Left ventricle myocardium inferior (tissue), 1 donor: ENCODE data around the gene CFHR2. TPM values are rescaled to one million over a fixed set of nuclear protein-coding genes. Genes with fewer than 3 reads are reported as not detected.

Experiments used
- DNase-seq: peaks from one replicate; pipeline ENCODE4 v3.0.0-alpha.2; 2020
- H3K27ac ChIP-seq: fragments of 200-600 bp; replicated peaks from 2 replicates; pipeline ENCODE4 v1.8.0; 2021
- H3K27me3 ChIP-seq: fragments of 200-600 bp; 2 replicates; pipeline ENCODE4 v1.8.0; 2021; ENCODE audit warnings: low read depth
- H3K36me3 ChIP-seq: fragments of 200-600 bp; 2 replicates; pipeline ENCODE4 v1.8.0; 2021
- H3K4me1 ChIP-seq: fragments of 200-600 bp; 2 replicates; pipeline ENCODE4 v1.8.0; 2021
- H3K4me3 ChIP-seq: fragments of 200-600 bp; 2 replicates; pipeline ENCODE4 v1.8.0; 2021; ENCODE audit warnings: mild to moderate bottlenecking, moderate library complexity
- H3K9me3 ChIP-seq: fragments of 200-600 bp; replicated peaks from 2 replicates; pipeline ENCODE4 v1.8.0; 2021
- intact Hi-C: fragments of 100-400 bp; cut with micrococcal nuclease; formaldehyde crosslinking; loops from one replicate; pipeline ENCODE4 v1.11.0; 2022
- total RNA-seq: library from RNA; stranded (reverse); fragmentation: NEBNext Ultra II Directional; extraction: Animal tissue kit (Norgen Biotek cat#: 25700); gene quantifications from one replicate; pipeline ENCODE4 v1.2.1, GENCODE V29; 2021
- TF ChIP-seq, protein P1 (sequence below): fragments of 200-600 bp; IDR thresholded peaks from 2 replicates; pipeline ENCODE4 v1.8.0; 2021; ENCODE audit warnings: antibody characterized with exemption, mild to moderate bottlenecking, borderline replicate concordance
- donor health status: DM: no; HTN: yes; CAD: no; lungs with severe emphysema.

The CFHR2 gene
- total RNA-seq, 1 donor from 2014 or later = not detected

DNA sequence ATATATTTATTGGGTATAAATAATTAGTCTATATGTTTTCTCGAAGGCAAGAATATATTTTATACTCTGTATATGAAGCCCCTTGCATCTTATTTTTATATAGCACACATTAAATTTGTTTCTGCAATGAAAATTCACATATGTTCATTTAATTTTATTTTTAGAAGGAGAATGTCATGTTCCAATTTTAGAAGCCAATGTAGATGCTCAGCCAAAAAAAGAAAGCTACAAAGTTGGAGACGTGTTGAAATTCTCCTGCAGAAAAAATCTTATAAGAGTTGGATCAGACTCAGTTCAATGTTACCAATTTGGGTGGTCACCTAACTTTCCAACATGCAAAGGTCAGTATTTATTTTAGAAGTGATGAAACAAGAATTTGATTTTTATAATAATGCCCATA is 50.4 kb downstream of the CFHR2 start:
- Histone ChIP-seq H3K36me3 (no peaks in the 10 kb centered on the region), H3K27ac (no peak overlapping the region), H3K4me1 (no peaks in the 10 kb centered on the region), H3K4me3 (no peak overlapping the region), H3K27me3 (peaks cover 4% of the 10 kb centered on the region), H3K9me3 (peaks cover 3% of the 10 kb centered on the region)
- DNase-seq = no peak
- TF ChIP-seq, protein P1, sequence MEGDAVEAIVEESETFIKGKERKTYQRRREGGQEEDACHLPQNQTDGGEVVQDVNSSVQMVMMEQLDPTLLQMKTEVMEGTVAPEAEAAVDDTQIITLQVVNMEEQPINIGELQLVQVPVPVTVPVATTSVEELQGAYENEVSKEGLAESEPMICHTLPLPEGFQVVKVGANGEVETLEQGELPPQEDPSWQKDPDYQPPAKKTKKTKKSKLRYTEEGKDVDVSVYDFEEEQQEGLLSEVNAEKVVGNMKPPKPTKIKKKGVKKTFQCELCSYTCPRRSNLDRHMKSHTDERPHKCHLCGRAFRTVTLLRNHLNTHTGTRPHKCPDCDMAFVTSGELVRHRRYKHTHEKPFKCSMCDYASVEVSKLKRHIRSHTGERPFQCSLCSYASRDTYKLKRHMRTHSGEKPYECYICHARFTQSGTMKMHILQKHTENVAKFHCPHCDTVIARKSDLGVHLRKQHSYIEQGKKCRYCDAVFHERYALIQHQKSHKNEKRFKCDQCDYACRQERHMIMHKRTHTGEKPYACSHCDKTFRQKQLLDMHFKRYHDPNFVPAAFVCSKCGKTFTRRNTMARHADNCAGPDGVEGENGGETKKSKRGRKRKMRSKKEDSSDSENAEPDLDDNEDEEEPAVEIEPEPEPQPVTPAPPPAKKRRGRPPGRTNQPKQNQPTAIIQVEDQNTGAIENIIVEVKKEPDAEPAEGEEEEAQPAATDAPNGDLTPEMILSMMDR = no peak
- intact Hi-C loops = no loop called here

DNA sequence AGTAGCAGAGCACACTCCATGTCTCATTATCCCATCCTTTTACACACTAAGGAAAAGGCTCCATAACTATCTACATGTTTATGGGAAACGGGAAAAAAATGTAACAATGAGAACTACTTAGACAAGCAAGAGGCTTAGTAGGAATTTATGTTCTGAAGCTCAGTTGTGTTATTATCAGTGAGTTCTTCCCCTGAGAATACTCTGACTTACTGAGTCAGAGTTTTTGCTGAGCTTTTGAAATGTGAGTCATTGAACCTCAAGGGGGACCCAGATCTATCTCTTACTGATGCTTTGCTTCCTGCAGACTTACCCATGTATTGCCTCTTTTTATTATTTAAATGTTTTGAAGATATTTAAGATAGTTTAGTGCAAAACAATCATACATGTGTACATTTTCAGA is 53.9 kb downstream of the CFHR2 start:
- no peaks in the 10 kb centered on the region for H3K4me1 ChIP-seq
- no peaks in the 10 kb centered on the region for H3K27me3 ChIP-seq
- no peaks in the 10 kb centered on the region for H3K36me3 ChIP-seq
- no peaks in the 10 kb centered on the region for H3K9me3 ChIP-seq
- DNase-seq = no peak
- intact Hi-C loops = no loop called here
- no peak overlapping the region for H3K27ac ChIP-seq
- no peak overlapping the region for H3K4me3 ChIP-seq
- TF ChIP-seq, protein P1 = no peak

DNA sequence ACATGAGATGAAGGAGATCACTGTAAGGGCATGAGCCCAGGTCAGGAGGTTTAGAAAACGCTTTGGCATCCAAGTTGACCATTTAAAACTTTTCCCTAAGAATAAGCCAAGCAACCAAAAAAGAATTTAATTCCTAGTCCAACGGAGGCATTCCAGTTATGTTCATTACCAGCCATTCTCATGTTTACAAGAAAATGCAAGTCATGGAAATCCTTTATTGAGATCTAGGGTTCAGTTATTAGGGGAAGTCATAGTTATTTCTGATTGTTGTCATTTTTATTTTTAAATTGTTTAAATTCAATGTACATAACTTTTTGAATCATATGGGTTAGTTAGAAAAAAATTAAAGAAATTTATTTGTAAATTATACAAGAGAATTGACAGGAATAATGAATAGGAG is 58.3 kb downstream of the CFHR2 start:
- DNase-seq = no peak
- no peak overlapping the region for H3K4me3 ChIP-seq
- H3K27ac ChIP-seq = no peak overlapping the region
- no peaks in the 10 kb centered on the region for H3K36me3 ChIP-seq
- no peaks in the 10 kb centered on the region for H3K27me3 ChIP-seq
- intact Hi-C loops = no loop called here
- TF ChIP-seq, protein P1 = no peak
- no peaks in the 10 kb centered on the region for H3K9me3 ChIP-seq
- H3K4me1 ChIP-seq = no peaks in the 10 kb centered on the region

DNA sequence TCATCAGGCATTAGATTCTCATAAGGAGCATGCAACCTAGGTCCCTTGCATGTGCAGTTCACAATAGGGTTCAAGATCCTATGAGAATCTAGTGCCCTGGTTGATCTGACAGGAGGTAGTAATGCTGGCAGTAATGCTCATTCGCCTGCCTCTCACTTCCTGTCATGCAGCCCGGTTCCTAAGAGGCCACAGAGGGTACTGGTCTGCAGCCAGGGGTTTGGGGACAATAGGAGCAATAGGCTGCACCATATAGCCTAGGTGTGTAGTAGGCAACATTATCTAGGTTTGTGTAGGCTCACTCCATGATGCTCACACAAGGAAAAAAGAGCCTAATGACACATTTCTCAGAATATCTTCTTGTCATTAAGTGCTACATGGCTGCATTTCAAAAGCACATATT is 59.6 kb downstream of the CFHR2 start:
- Histone ChIP-seq H3K4me3 (no peak overlapping the region), H3K4me1 (no peaks in the 10 kb centered on the region), H3K27me3 (no peaks in the 10 kb centered on the region), H3K27ac (no peak overlapping the region), H3K36me3 (no peaks in the 10 kb centered on the region), H3K9me3 (no peaks in the 10 kb centered on the region)
- TF ChIP-seq, protein P1 = no peak
- intact Hi-C loops = no loop called here
- DNase-seq = no peak

DNA sequence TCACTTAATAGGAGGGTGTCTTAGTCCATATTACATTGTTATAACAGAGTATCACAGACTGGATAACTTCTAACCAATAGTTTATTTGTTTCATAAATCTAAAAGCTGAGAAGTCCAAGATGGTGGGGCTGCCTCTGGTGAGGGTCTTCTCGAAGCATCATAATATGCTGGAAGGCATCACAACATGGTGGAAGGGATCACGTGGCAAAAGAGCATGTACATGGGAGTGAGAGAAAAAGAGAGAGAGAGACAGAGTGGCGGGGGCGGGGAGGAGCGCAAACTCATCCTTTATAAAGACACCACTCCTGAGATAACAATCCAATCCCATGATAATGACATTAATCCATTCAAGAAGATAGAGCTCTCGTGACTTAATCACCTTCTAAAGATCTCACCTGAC is 65.3 kb downstream of the CFHR2 start:
- Histone ChIP-seq H3K4me3 (no peak overlapping the region), H3K9me3 (peaks cover 26% of the 10 kb centered on the region), H3K27me3 (no peaks in the 10 kb centered on the region), H3K4me1 (no peaks in the 10 kb centered on the region), H3K36me3 (no peaks in the 10 kb centered on the region), H3K27ac (no peak overlapping the region)
- TF ChIP-seq, protein P1 = no peak
- intact Hi-C loops = no loop called here
- DNase-seq = no peak

Other genes with a start within 250 kb of the CFHR2 start
- gene CFHR3, start 168.9 kb upstream of the CFHR2 start, total RNA-seq = not detected
- gene CFHR1, start 124.0 kb upstream of the CFHR2 start, total RNA-seq = not detected
- gene CFHR4, start 55.7 kb upstream of the CFHR2 start, total RNA-seq = not detected
- gene CFHR5, start 33.8 kb downstream of the CFHR2 start, total RNA-seq = not detected
- not detected for gene F13B, start 123.5 kb downstream of the CFHR2 start, total RNA-seq
- 0.44 TPM for gene ASPM, start 202.9 kb downstream of the CFHR2 start, total RNA-seq